Liver (tissue), 9 donors: ENCODE results near the gene TTYH2. TPM values are rescaled to one million over a fixed set of nuclear protein-coding genes. Genes with fewer than 3 reads are reported as not detected.

Experiments
- DNase-seq: peaks from one replicate; pipeline ENCODE4 v3.0.0-alpha.2; 2017; ENCODE audit warnings: low spot score
- H3K27ac ChIP-seq, 2 donors: one replicate each; pipeline ENCODE4 v1.7.0; 2013; ENCODE audit warnings: inconsistent platforms in 2 of 2, low read length in 2 of 2, control low read depth in 1 of 2, low read depth in 1 of 2, mild to moderate bottlenecking in 1 of 2
- H3K27me3 ChIP-seq, 4 donors: one replicate each; pipeline versions ENCODE4 v1.6.1 to v1.7.0; 2013; ENCODE audit warnings: low read length in 3 of 4, inconsistent platforms in 1 of 4, mild to moderate bottlenecking in 1 of 4, moderate library complexity in 1 of 4; ENCODE audit not compliant: control insufficient read depth in 4 of 4, insufficient read depth in 4 of 4
- H3K36me3 ChIP-seq, 4 donors: one replicate each; pipeline versions ENCODE4 v1.6.1 to v1.7.0; 2013; ENCODE audit warnings: low read length in 3 of 4, mild to moderate bottlenecking in 3 of 4, low read depth in 1 of 4, moderate library complexity in 1 of 4; ENCODE audit not compliant: control insufficient read depth in 4 of 4, insufficient read depth in 3 of 4
- H3K4me1 ChIP-seq, 4 donors: one replicate each; pipeline versions ENCODE4 v1.6.1 to v1.7.0; 2013; ENCODE audit warnings: low read length in 3 of 4, mild to moderate bottlenecking in 3 of 4, moderate library complexity in 1 of 4; ENCODE audit not compliant: control insufficient read depth in 4 of 4, insufficient read depth in 4 of 4
- H3K4me3 ChIP-seq, 3 donors: one replicate each; pipeline versions ENCODE4 v1.6.1 to v1.7.0; 2013; ENCODE audit warnings: low read length in 3 of 3, control low read depth in 1 of 3, low read depth in 1 of 3, mild to moderate bottlenecking in 1 of 3
- H3K9ac ChIP-seq, 2 donors: one replicate each; pipeline ENCODE4 v1.7.0; 2013; ENCODE audit warnings: low read length in 2 of 2, mild to moderate bottlenecking in 2 of 2, moderate library complexity in 2 of 2, control low read depth in 1 of 2, low read depth in 1 of 2
- H3K9me3 ChIP-seq, 4 donors: one replicate each; pipeline versions ENCODE4 v1.6.1 to v1.7.0; 2013; ENCODE audit warnings: low read length in 3 of 4; ENCODE audit not compliant: control insufficient read depth in 4 of 4
- ATF3 ChIP-seq: IDR thresholded peaks from 2 replicates; pipeline ENCODE4 v1.6.1; 2016; ENCODE audit warnings: antibody characterized with exemption
- CTCF ChIP-seq: fragments of 150-350 bp; IDR thresholded peaks from 2 replicates; pipeline ENCODE4 v1.5.1; 2017; ENCODE audit warnings: improper control_type of control experiment, low read depth, low read length; ENCODE audit not compliant: missing input control
- EGR1 ChIP-seq, 2 donors: IDR thresholded peaks; 2 replicates each; pipeline ENCODE4 v1.6.1; 2016 to 2018; ENCODE audit warnings: antibody characterized with exemption in 2 of 2, low read depth in 2 of 2
- FOXA1 ChIP-seq: IDR thresholded peaks from 2 replicates; pipeline ENCODE4 v1.6.1; 2016; ENCODE audit warnings: antibody characterized with exemption
- GABPA ChIP-seq, 2 donors: IDR thresholded peaks in 1 of 2; conservative IDR thresholded peaks in 1 of 2; 2 replicates each; pipeline ENCODE4 v1.6.1; 2016; ENCODE audit warnings: antibody characterized with exemption in 2 of 2, mild to moderate bottlenecking in 1 of 2, moderate library complexity in 1 of 2
- HNF4A ChIP-seq, 2 donors: conservative IDR thresholded peaks; 2 replicates each; pipeline ENCODE4 v1.6.1; 2016; ENCODE audit warnings: antibody characterized with exemption in 2 of 2, mild to moderate bottlenecking in 2 of 2
- HNF4G ChIP-seq: IDR thresholded peaks from 2 replicates; pipeline ENCODE4 v1.6.1; 2016; ENCODE audit warnings: antibody characterized with exemption
- JUND ChIP-seq, 2 donors: IDR thresholded peaks; 2 replicates each; pipeline ENCODE4 v1.6.1; 2016; ENCODE audit warnings: antibody characterized with exemption in 2 of 2
- MAX ChIP-seq: IDR thresholded peaks from 2 replicates; pipeline ENCODE4 v1.6.1; 2016; ENCODE audit warnings: antibody characterized with exemption
- REST ChIP-seq: IDR thresholded peaks from 2 replicates; pipeline ENCODE4 v1.6.1; 2016; ENCODE audit warnings: antibody characterized with exemption, mild to moderate bottlenecking
- RXRA ChIP-seq, 2 donors: IDR thresholded peaks; 2 replicates each; pipeline ENCODE4 v1.6.1; 2017 to 2018; ENCODE audit warnings: antibody characterized with exemption in 2 of 2, mild to moderate bottlenecking in 1 of 2
- SP1 ChIP-seq: IDR thresholded peaks from 2 replicates; pipeline ENCODE4 v1.6.1; 2018; ENCODE audit warnings: antibody characterized with exemption, mild to moderate bottlenecking
- TAF1 ChIP-seq: conservative IDR thresholded peaks from 2 replicates; pipeline ENCODE4 v1.6.1; 2016; ENCODE audit warnings: antibody characterized with exemption, mild to moderate bottlenecking
- YY1 ChIP-seq: IDR thresholded peaks from 2 replicates; pipeline ENCODE4 v1.6.1; 2016; ENCODE audit warnings: antibody characterized with exemption, mild to moderate bottlenecking
- ZBTB33 ChIP-seq: IDR thresholded peaks from 2 replicates; pipeline ENCODE4 v1.6.1; 2016; ENCODE audit warnings: antibody characterized with exemption
- WGBS: extraction: QIAGEN DNeasy Blood & Tissue Kit; methylation state at CpG from one replicate; pipeline ENCODE4 v1.1.7; 2013; 5-methylcytosine and 5-hydroxymethylcytosine counted together
- polyA plus RNA-seq, 2 donors: library from polyadenylated mRNA; stranded (reverse) in 1 of 2; unstranded in 1 of 2; fragments of 200-250 nt in 1 of 2; fragments of >200 nt in 1 of 2; fragmentation: Nextera tagmentation in 1 of 2; extraction: Ambion mirVana in 1 of 2; gene quantifications; one replicate each; pipeline versions ENCODE4 v1.2.1 to v1.2.3, GENCODE V29; 2013 to 2015
- total RNA-seq, 2 donors: library from RNA; depleted of rRNA; stranded (reverse); fragments of >200 nt; gene quantifications; one replicate each; pipeline ENCODE4 v1.2.3, GENCODE V29; 2014
- donor health status: healthy.
- donor health status: healthy.
- donor health status: healthy.
- donor health status: healthy.
- donor health status: healthy.

TTYH2 gene
- total and polyA plus RNA-seq, 4 donors = 0.40 to 2.4 (median 0.99) TPM

GRCh38 chr17:74200112-74200511, 13.3 kb upstream of the TTYH2 start:
- peaks cover 6 to 16% (median 7%) of the 10 kb centered on the region in 4 donors for H3K4me1 ChIP-seq
- peaks cover 0 to 3% (median 0%) of the 10 kb centered on the region in 4 donors for H3K27me3 ChIP-seq
- TF ChIP-seq MAX (no peak), JUND (IDR thresholded peaks at IDR 0.05) (no peak), EGR1 (IDR thresholded peaks at IDR 0.05; ENCODE audit: low read depth in 2 of 2) (no peak), ZBTB33 (no peak), RXRA (IDR thresholded peaks at IDR 0.05) (no peak), YY1 (no peak), HNF4G (no peak), HNF4A (conservative IDR thresholded peaks at IDR 0.05) (no peak), REST (no peak), FOXA1 (no peak), CTCF (no peak), GABPA (IDR thresholded peaks at IDR 0.05 in 1 of 2, conservative IDR thresholded peaks at IDR 0.05 in 1 of 2) (no peak), ATF3 (no peak), TAF1 (no peak)
- peaks cover 0 to 4% (median 1%) of the 10 kb centered on the region in 4 donors for H3K36me3 ChIP-seq
- H3K9me3 ChIP-seq = no peaks in the 10 kb centered on the region
- H3K9ac ChIP-seq = no peak overlapping the region
- 53% methylated on average over 10 of the region's 10 CpGs for WGBS
- H3K4me3 ChIP-seq = no peak overlapping the region
- H3K27ac ChIP-seq = no peak overlapping the region
- no peak for DNase-seq

GRCh38 chr17:74201250-74201649, 12.1 kb upstream of the TTYH2 start:
- H3K9ac ChIP-seq = no peak overlapping the region
- DNase-seq = no peak
- no peak overlapping the region for H3K4me3 ChIP-seq
- H3K36me3 ChIP-seq = peaks cover 2 to 12% (median 5%) of the 10 kb centered on the region in 4 donors
- no peak overlapping the region for H3K27ac ChIP-seq
- peaks cover 8 to 21% (median 12%) of the 10 kb centered on the region in 4 donors for H3K4me1 ChIP-seq
- H3K9me3 ChIP-seq = no peaks in the 10 kb centered on the region
- peaks cover 0 to 3% (median 0%) of the 10 kb centered on the region in 4 donors for H3K27me3 ChIP-seq
- TF ChIP-seq YY1 = no peak
- no peak for TF ChIP-seq TAF1
- TF ChIP-seq FOXA1 = no peak
- no peak for TF ChIP-seq SP1
- TF ChIP-seq EGR1 (IDR thresholded peaks at IDR 0.05; ENCODE audit: low read depth in 2 of 2) = no peak
- no peak for TF ChIP-seq ZBTB33
- no peak for TF ChIP-seq CTCF
- TF ChIP-seq GABPA (IDR thresholded peaks at IDR 0.05 in 1 of 2, conservative IDR thresholded peaks at IDR 0.05 in 1 of 2) = no peak
- no peak for TF ChIP-seq JUND (IDR thresholded peaks at IDR 0.05)
- 48% methylated on average over 8 of the region's 8 CpGs for WGBS
